GM18868 (cell line): ENCODE measurements around the gene FZD8.
"Not testable (repeated sequence)": the region's sequence is repeated elsewhere in the genome, so short reads cannot be mapped to it uniquely, and the experiment has no call there.

Experiments used
- ATAC-seq: cut with Tn5 transposase; IDR thresholded peaks from one replicate; pipeline ENCODE4 v1.9.1; 2021; ENCODE audit warnings: mild to moderate bottlenecking, moderate library complexity; ENCODE audit not compliant: unreplicated experiment

Gene FZD8

GRCh38 chr10:35642035-35642792 lies at the start of gene FZD8:
TSS of gene FZD8 (minus strand) at chr10:35642296. CDS start at chr10:35641429, 867 bp downstream.
- ATAC-seq, result peak; percentile 86

- no peak for ATAC-seq
These were observed 49.6 kb upstream of the FZD8 start for GRCh38 chr10:35691522-35692236.

GRCh38 chr10:35690534-35690933 lies 48.4 kb upstream of the FZD8 start:
- ATAC-seq, result no peak

GRCh38 chr10:35685858-35686257 lies 43.8 kb upstream of the FZD8 start:
- ATAC-seq, result not testable (repeated sequence)

GRCh38 chr10:35685402-35685801 lies 43.3 kb upstream of the FZD8 start:
- no peak for ATAC-seq

- no peak for ATAC-seq
These were observed 42.5 kb upstream of the FZD8 start for GRCh38 chr10:35684586-35684985.

GRCh38 chr10:35675846-35676245 lies 33.8 kb upstream of the FZD8 start:
- ATAC-seq, result no peak

GRCh38 chr10:35674843-35675242 lies 32.7 kb upstream of the FZD8 start:
- no peak for ATAC-seq

GRCh38 chr10:35668865-35669650 lies 27.0 kb upstream of the FZD8 start:
- ATAC-seq, result no peak

- no peak for ATAC-seq
These were observed 25.9 kb upstream of the FZD8 start for GRCh38 chr10:35667971-35668370.

GRCh38 chr10:35667270-35667889 lies 25.3 kb upstream of the FZD8 start:
- ATAC-seq, result no peak

- no peak for ATAC-seq
These were observed 19.1 kb upstream of the FZD8 start for GRCh38 chr10:35661236-35661635.

GRCh38 chr10:35659456-35659855 lies 17.4 kb upstream of the FZD8 start:
- ATAC-seq, result no peak

- ATAC-seq, result no peak
These were observed 15.5 kb upstream of the FZD8 start for GRCh38 chr10:35657621-35658020.

- no peak for ATAC-seq
These were observed 10.7 kb upstream of the FZD8 start for GRCh38 chr10:35652824-35653223.

GRCh38 chr10:35650894-35651293 lies 8.8 kb upstream of the FZD8 start:
- no peak for ATAC-seq

GRCh38 chr10:35644050-35644950 lies 2.2 kb upstream of the FZD8 start:
- ATAC-seq, result no peak

- ATAC-seq, result no peak
These were observed 1.3 kb upstream of the FZD8 start for GRCh38 chr10:35643151-35644049.

- no peak for ATAC-seq
These were observed 658 bp upstream of the FZD8 start for GRCh38 chr10:35642793-35643114.
